Mesothelial cell of epicardium (in vitro differentiated cells): ENCODE data around the gene GLCE. TPM values are rescaled to one million over a fixed set of nuclear protein-coding genes. Genes with fewer than 3 reads are reported as not detected.

ENCODE experiments used
- DNase-seq, 2 experiments: peaks; one replicate each; pipeline ENCODE4 v3.0.0; 2021; ENCODE audit warnings: low spot score in 2 of 2; ENCODE audit not compliant: unreplicated experiment in 2 of 2
- H3K27ac Mint-ChIP-seq: 2 replicates; pipeline ENCODE4 v1.8.0; 2021; ENCODE audit warnings: mixed read lengths
- H3K27me3 Mint-ChIP-seq: 2 replicates; pipeline ENCODE4 v1.8.0; 2021; ENCODE audit warnings: low read depth, mixed read lengths
- H3K36me3 Mint-ChIP-seq: 2 replicates; pipeline ENCODE4 v1.8.0; 2021; ENCODE audit warnings: mixed read lengths
- H3K4me1 Mint-ChIP-seq: 2 replicates; pipeline ENCODE4 v1.8.0; 2021; ENCODE audit warnings: mixed read lengths
- H3K4me3 Mint-ChIP-seq: 2 replicates; pipeline ENCODE4 v1.8.0; 2021; ENCODE audit warnings: mild to moderate bottlenecking, moderate library complexity, mixed read lengths
- H3K9me3 Mint-ChIP-seq: 2 replicates; pipeline ENCODE4 v1.8.0; 2021; ENCODE audit warnings: mixed read lengths
- CTCF ChIP-seq: fragments of 200-600 bp; sonication (generic); IDR thresholded peaks from one replicate; pipeline ENCODE4 v1.5.0; 2021; ENCODE audit warnings: antibody characterized with exemption; ENCODE audit not compliant: unreplicated experiment
- total RNA-seq: library from RNA; stranded (reverse); gene quantifications from 3 replicates; pipeline ENCODE4 v1.2.1, GENCODE V29; 2021

Gene GLCE
- total RNA-seq, 1 donor from 2014 or later: 22.0 TPM

- Mint-ChIP-seq H3K9me3 (peaks cover 15% of the 10 kb centered on the region), H3K36me3 (peaks cover 20% of the 10 kb centered on the region), H3K27me3 (no peaks in the 10 kb centered on the region), H3K4me3 (no peak overlapping the region), H3K4me1 (peaks cover 5% of the 10 kb centered on the region), H3K27ac (no peak overlapping the region)
- no peak for TF ChIP-seq CTCF
- DNase-seq: no peak
Measured at GRCh38 chr15:69232144-69232543, 71.7 kb downstream of the GLCE start.

GRCh38 chr15:69232765-69233164 is 72.3 kb downstream of the GLCE start:
- no peak for DNase-seq
- Mint-ChIP-seq H3K4me3 (no peak overlapping the region), H3K27me3 (no peaks in the 10 kb centered on the region), H3K27ac (no peak overlapping the region), H3K4me1 (peaks cover 8% of the 10 kb centered on the region), H3K9me3 (peaks cover 15% of the 10 kb centered on the region), H3K36me3 (peaks cover 20% of the 10 kb centered on the region)
- no peak for TF ChIP-seq CTCF

GRCh38 chr15:69234676-69235075 is 74.2 kb downstream of the GLCE start:
- no peak overlapping the region for H3K27ac Mint-ChIP-seq
- H3K27me3 Mint-ChIP-seq: no peaks in the 10 kb centered on the region
- H3K9me3 Mint-ChIP-seq: peaks cover 13% of the 10 kb centered on the region
- no peak for TF ChIP-seq CTCF
- H3K4me3 Mint-ChIP-seq: no peak overlapping the region
- DNase-seq: no peak
- H3K36me3 Mint-ChIP-seq: peaks cover 10% of the 10 kb centered on the region
- peaks cover 12% of the 10 kb centered on the region for H3K4me1 Mint-ChIP-seq

GRCh38 chr15:69236505-69236904 is 76.1 kb downstream of the GLCE start:
- Mint-ChIP-seq H3K36me3 (peaks cover 1% of the 10 kb centered on the region), H3K4me3 (no peak overlapping the region), H3K9me3 (peaks cover 5% of the 10 kb centered on the region), H3K4me1 (peaks cover 14% of the 10 kb centered on the region), H3K27me3 (no peaks in the 10 kb centered on the region), H3K27ac (no peak overlapping the region)
- no peak for DNase-seq
- TF ChIP-seq CTCF: no peak

- Mint-ChIP-seq H3K36me3 (peaks cover 1% of the 10 kb centered on the region), H3K27ac (no peak overlapping the region), H3K9me3 (peaks cover 5% of the 10 kb centered on the region), H3K4me1 (peaks cover 14% of the 10 kb centered on the region), H3K4me3 (no peak overlapping the region), H3K27me3 (no peaks in the 10 kb centered on the region)
- DNase-seq: no peak
- TF ChIP-seq CTCF: no peak
Measured at GRCh38 chr15:69237718-69238117, 77.3 kb downstream of the GLCE start.

GRCh38 chr15:69244798-69245197 is 84.4 kb downstream of the GLCE start:
- no peak for DNase-seq
- no peak for TF ChIP-seq CTCF
- Mint-ChIP-seq H3K27me3 (no peaks in the 10 kb centered on the region), H3K27ac (no peak overlapping the region), H3K9me3 (peaks cover 3% of the 10 kb centered on the region), H3K4me3 (no peak overlapping the region), H3K36me3 (peaks cover 5% of the 10 kb centered on the region), H3K4me1 (peaks cover 2% of the 10 kb centered on the region)
